ENCODE measurements around the gene KLHL6.

The KLHL6 gene

DNA sequence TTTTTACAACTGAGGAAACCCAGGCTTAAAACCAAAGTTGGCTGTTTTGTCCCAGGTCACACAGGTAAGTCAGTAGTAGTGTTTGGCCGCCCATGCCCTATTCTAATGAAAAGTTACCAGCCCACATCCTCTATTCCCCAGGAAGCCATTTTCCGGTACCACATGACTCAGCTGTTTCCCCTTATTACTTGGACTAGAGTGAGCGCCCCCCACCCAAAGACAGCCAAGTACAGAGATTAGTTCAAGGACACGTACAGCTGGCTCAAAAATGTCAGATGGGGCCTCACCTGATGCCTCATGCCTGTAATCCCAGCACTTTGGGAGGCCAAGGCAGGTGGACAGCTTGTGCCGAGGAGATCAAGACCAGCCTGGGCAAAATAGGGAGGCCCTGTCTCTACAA is 8.5 kb upstream of the KLHL6 start:
- DNase-seq, result no peak

DNA sequence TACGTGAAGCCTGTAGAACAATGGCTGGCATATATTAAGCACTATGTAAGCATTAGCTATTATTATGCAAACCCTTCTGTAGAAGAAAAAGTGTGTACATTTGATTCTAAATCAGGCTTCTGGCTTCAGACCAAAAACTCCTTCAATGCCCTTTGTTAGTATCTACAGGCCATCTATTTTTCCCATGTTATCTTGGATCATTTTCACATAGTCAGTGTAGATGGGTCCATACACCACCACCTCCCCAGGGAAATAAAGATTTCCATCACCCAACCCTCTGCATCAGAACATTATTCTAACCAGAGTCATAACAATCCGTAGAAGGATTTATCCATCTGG is 8.0 kb upstream of the KLHL6 start:
- DNase-seq, result no peak

DNA sequence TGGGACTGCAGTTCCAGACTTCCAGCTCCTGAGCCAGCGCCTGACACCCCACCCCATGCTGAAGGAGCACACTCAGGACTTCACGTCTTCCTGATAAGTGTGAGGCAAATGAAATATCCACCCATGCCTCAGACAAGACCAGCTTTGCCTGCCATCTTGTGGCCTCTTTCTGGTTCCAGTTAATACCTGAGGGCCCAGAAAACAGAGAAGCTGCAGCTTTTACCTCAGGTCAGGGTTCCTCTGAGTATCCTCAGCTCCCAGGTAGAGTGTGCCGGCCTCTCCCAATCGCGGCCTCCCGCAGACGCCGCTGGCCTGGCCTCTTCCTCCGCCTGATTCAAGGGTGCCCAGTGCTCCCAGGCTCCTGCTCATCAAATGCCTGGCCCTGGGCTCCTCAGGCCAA is 5.1 kb upstream of the KLHL6 start:
- no peak for DNase-seq

DNA sequence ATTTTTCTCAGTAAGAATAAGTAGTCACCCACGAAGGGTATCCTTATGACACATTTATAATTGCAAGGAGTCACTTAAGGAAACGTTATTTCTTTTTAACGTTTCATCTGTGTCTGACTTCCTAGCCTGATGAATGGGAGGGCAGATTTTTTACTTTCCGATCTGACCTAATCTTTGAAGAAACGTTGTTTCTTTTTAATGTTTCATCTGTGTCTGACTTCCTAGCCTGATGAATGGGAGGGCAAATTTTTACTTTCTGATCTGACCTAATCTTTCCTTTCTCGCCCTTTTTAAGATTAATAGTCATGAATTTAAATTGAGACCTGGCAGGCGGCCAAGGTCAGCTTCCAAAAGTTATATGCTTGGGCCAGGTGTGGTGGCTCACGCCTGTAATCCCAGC is 3.0 kb upstream of the KLHL6 start:
- no peak for DNase-seq

DNA sequence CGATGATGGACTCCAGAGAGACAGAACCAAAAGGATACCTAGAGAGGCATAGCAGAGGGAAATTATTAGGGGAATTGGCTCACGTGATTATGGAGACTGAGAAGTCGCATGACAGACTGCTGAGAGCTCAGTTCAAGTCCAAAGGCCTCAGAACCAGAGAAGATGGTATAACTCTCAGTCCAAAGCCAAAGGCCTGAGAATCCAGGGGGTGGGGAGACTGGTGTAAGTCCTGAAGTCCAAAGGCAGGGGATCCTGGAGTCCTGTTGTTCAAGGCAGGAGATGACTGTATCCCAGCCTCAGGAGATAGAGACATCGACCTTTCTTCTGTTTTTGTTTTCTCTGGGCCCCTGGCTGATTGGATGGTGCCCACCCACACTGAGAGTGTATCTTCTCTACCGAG is 1.2 kb upstream of the KLHL6 start:
- DNase-seq, result no peak

DNA sequence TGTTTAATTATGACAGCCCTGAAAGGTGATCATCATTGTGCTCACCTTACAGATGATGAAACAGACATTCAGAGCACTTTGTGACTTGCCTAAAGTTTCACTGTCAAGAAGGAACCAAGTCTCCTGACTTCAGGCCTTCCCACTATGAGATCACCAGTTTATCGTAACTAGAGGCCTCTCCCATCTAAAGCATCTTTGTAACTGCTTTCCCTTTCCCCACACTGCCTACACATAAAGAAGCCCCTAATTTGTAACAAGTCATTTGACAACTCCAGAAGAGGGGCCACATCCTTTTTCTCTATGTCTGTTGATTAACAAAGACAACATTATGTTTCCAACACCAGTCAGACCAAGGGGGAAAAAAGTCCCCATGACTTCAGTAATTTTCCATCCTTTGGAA is 1.1 kb downstream of the KLHL6 start:
- no peak for DNase-seq

DNA sequence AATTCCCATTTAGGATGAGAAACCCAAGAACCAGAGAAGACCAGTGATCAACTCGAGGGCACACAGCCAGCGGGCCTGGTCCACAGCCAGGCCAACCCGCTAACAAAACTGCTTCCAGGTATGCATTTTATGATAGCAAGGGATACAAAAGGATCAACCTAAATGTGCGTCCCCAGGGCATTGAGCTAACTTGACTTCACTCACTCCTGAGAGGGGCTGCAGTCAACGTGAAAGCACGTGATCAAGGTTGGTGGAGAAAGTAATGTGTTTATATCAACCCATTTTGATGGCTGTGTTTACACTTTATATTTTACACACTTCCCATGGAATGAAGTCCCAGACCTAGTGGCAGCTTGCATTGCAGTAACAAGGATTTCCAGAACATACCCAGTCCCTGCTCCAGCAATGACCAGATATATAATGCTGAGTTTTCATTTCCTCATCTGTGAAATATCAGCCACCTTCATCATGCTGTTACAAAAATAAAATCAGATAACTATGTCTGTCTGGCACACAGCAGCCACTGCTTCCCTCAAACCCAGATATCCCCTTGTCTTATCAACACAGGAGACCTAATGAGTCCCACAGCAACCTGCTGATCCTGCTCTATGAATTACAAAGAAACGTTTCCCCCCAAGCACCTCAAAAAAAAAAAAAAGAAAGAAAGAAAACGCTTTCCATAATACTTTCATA is 2.0 kb downstream of the KLHL6 start:
- no peak for DNase-seq

DNA sequence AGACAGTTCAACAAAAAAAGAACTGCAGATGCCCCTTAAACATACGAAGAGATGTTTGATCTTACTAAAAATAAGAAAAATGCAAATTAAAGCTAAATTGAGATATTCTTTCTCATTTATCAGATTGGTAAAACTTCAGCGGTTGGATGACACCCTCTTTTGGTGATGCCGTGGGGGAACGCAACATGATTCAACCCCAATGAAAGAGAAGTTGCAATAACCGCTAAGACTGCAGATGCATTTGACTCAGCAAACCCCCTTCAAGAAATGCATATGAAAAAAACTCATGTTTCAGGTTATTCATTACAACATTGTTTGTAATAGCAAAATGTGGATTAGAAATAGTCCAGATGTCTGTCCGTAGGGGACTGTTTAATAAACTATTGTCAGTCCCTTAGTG is 3.6 kb downstream of the KLHL6 start:
- no peak for DNase-seq

DNA sequence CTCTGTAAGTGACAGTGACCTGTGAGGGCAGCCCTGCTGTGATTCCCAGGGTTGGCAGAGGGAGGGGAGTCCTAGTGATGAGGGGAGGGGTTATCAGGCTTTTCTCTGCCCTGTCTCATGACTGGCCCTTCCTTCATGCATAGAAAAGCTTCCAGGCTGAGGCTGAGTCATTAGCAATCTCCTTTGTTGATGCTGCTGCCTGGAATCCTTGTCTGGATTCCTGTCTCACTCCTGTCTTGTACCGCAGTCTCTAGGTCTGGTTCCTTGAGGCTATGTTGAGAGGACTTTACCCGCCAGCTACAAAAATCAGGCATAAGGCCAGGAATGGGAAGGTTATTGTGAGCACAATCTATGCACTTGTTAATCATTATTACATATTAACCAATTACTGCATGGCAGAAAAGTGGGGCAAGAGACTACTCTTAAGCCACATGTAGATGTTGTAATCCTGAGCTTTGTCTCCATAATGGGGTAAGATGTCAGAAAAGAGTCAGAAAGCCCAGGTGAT is 7.2 kb downstream of the KLHL6 start:
- no peak for DNase-seq

DNA sequence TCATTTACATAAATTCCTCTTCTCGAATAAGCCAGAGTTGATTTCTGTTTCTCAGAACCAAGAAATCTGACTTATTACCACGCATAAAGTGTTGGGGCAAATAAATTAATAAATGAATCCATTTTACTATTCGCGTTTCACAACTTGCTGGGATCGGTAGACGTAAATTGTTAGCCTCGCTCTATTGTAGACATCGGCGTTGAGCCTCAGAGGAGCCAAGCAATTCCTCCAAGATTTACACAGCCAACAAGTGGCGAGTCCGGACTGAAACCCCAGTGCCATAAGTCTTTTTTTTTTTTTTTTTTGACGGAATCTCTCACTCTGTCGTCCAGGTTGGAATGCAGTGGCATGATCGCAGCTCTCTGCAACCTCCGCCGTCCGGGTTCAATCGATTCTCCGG is 8.9 kb downstream of the KLHL6 start:
- no peak for DNase-seq

DNA sequence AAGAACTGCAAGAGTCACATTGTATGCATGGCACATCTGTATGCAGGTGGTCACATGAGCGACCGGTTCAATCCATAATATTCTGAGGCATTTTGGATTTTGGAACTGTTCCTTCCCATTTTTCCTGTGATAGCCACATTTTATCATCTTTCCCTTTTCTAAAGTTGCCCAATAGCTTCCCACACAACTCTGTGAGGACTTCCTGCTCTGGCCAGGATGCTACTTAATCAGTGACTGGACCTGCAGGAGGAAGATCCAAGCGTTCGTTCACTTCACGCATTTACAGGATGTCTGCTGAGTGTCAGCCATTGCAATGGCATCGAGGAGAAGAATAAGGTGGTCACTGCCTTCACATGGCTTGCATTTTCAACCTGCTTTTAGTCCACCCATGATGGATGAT is 9.8 kb downstream of the KLHL6 start:
- DNase-seq, result no peak

DNA sequence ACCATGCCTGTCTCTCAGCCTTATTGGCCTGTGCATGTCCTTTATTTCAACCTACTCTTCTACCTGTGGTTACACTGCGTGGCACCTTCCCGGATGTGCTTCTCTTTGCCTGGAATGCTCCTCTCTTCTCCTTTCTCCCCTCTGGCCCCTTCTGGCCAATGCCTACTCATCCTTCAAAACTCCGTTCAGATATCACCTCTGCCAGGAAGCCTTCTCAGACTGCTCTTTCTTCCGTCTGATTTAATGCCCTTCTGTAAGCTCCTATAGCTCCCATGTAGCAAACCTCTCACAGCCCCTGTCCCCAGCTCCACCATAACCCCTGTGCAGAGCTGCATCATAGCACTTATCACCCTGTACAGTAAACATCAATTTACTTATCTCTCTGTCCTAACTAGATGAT is 13.2 kb downstream of the KLHL6 start:
- DNase-seq, result no peak

DNA sequence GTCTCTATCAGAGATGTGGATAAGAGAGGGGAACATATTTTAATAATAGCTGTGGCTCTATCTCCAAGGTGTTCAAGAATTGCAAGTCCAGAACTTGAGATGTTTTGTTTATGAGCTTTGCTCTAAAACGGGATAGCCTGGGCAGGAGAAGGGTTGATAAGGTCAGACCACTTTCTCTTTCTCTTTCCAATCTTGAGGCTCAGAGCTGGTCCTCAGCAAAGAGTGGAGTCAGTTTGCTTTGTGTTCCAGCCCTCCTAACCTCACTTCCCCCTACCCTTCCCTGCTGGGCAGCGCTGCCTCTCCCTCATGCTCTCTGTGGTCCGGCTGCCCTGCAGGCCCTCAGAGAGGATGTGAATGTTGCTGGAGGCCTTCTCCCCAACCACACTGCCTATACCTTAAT is 13.8 kb downstream of the KLHL6 start:
- DNase-seq, result no peak

DNA sequence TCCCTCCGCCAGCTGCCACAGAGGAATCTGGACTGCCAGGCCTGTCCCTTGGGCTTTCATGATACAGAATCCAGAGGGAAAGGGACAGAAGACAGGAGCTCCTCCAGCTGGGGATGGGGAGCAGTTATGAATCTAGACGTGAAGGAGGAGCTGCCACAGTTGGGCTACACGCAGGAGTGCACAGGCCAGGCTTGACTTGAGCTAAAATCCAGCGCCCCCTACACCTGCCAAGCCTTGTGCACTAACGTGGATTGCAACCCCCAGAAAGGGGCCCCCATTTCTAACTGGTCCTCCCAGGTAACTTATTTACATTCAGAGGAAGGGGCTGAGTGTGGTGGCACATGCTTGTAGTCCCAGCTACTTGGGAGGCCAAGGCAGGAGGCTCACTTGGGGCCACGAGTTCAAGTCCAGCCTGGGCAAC is 14.3 kb downstream of the KLHL6 start:
- DNase-seq, result no peak

DNA sequence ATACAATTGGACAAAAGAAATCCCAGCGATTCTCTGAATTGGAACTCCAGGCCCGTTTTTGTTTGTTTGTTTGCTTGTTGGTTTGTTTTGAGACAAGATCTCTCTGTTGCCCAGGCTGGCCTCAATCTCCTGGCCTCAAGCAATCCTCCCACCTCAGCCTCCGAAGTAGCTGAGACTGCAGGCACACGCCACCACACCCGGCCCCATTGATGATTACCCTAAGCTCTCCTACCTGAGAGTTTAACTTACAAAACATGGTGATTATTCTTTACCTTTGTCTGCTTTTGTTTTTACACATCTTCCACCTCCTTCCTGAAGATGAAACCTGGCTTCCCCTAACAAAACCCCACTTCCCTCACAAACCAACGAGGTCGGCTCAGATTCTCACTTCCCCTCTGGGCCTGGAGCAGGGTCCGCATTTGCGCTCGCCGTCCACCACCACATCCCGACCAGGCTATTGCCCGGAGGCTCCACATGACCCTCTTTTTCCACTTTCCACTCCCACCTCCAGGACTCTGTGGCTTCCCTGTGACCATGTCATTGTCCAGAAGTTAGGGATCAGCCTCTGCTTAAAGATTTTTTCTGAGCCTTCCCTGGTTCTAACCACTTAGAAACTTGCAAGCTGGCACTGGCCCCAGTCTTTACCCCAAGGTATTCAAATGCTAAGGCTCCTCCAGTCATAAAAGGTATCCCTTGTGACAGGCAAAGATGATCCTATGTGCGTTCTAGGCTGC is 14.8 kb downstream of the KLHL6 start:
- DNase-seq, result no peak

DNA sequence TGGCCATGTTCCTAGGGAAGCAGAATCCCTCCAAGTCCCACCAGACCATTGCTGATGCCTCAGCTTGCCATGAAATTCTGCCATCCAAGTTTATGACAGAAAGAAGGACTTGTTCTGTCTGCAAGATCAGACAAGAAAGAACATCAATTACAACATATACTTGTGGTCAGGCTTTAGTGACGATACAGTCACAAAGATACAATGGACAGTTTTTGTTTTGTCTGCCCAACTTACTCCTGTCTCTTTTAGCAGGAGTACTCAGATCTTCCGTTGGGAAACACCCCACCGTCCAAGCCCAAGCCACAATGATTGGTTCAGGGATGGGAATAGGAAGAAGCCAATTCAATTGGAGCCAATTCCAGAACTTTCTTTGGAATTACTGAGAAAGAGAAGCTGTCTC is 15.7 kb downstream of the KLHL6 start:
- no peak for DNase-seq

DNA sequence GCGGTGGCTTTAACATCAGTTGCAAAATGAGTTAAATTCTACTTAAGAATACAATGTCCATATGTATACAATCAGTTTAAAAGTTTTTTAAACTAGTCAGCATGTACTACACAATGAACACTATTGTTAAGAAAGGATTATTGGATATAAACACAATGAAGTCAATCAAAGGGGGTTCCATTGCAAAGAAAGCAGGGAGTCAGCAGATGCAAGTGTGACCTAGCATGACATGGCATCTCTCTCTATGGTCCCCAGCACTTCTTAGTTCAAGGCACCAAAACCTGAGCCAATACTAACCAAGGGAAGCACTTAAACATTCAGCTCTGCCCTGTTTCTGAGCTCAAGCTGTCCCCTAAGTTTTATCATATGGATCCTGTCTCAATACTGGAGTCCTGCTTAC is 17.0 kb downstream of the KLHL6 start:
- no peak for DNase-seq

DNA sequence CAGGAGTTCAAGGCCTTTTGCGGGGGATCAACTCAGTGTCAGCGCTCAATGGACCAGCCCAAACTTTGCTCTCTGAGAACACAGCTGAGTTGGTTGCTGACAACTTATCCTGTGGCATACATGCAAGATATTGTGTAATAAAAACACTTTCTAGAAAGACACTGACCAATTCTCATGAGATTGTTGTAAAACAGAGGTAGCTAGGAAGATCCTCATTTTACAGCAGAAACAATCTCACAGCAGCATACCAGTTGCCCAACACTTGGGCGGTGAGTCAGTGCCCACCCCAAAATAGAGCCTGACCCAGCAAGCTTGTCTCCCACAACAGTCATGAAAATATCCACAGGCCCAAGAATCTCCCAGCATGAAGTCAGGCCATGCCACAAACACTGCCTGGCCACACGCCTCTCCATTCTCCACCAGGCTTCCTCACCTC is 18.2 kb downstream of the KLHL6 start:
- no peak for DNase-seq

DNA sequence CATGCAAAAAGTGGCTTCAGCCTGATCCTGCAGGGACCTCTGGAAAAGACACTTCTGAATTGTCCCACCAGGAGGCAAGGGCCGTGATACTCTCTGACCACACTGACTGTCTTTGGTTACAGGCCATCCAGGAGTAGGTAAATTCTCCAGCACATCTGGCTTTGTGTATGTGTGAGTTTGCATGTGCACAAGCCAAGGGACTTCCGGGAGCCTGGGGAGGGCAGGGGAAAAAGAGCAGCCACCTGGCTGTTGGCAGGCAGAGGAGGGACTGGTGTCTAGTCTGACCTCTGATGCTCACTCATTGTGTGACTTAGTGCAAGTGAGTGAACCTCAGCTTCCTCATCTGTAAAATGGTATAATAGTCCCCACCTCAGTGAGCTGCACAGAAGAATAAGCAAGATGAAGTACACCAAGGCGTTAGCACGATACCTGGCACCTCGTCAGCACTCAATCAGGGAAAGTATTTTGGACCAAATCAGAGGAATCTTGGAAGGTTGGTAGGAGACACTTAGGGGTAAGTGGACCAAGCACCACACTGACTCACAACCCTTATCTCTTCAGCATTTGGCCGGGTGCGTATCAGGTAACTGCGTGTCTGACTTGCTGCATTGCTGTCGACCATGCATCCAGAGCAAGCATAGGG is 19.1 kb downstream of the KLHL6 start:
- no peak for DNase-seq

DNA sequence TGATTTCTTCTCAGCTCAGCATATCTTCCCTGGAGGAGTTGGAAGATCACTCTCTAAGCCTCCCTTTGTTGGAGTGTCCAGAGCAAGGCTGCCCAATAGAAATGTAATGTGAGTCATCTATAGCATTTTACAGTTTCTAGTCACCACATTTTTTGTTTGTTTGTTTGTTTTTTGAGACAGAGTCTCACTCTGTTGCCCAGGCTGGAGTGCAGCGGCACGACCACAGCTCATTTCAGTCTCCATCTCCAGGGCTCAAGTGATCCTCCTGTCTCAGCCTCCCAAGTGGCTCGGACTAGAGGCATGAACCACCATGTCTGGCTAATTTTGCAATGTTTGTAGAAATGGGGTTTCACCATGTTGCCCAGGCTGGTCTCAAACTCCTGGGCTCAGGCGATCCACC is 21.3 kb downstream of the KLHL6 start:
- DNase-seq, result no peak

DNA sequence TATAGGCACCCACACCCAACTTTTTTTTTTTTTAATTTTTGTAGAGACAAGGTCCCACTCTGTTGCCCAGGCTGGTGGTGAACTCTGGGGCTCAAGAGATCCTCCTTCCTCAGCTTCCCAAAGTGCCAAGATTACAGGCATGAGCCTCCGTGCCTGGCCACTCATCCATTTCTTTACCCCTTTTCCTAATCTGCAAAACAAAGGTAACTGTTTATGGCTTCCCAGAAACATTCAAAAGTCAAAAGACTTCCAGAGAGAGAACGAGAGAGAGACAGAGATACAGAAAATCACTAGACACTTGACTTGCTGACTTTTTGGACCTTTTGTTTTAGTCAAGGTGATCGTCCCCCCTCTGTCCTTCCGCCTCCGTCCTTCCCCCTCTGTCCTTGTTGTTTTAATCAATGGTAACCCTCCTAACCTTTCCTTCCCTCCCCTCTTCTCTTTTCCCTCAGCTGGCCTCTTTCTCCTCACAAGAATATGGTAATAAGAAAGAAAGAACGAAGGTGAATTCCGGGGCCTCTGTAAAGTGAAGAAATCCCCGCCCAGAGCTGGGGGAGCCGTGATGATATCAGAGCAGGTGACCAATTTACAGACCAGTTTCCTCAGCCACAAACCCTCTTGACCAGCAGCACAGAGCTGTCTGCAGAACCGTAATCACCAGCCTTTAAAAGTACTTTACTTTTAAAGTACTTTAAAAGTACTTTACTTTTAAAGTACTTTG is 21.9 kb downstream of the KLHL6 start:
- no peak for DNase-seq

DNA sequence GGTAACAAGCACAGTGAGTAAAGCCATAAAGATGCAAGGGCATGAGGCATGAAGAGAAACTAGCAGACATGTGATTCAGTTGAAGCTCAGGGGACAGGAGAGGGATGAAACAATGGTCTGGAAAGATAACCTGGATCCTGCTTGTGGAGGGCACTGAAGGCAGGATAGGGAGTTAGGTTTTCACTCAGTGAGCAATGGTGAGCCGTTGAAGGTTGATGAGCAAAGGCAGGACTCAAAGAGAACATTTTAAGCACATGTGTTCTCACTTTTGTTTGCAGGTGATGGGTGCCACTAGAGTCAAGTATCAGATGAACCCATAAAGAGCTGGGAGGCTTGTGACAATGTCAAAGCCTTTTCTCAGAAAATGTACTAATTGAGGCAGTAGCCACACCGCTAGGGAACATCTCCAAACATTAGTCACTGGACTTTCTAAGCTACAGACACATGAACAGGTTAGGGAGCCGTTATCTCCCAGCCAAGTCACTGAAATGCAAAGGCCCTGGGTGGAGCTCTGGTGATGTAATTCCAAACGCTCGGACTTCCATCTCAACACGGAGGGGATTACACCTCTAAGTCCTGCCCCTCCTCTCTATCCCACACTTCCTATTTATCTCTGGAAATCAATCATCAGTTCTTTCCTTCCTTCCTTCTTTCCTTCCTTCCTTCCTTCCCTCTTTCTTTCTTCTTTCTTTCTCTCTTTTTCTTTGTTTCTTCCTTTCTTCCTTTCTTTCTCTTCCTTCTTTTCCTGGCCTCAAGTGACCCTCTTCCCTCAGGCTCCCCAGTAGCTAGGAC is 22.7 kb downstream of the KLHL6 start:
- DNase-seq, result no peak

DNA sequence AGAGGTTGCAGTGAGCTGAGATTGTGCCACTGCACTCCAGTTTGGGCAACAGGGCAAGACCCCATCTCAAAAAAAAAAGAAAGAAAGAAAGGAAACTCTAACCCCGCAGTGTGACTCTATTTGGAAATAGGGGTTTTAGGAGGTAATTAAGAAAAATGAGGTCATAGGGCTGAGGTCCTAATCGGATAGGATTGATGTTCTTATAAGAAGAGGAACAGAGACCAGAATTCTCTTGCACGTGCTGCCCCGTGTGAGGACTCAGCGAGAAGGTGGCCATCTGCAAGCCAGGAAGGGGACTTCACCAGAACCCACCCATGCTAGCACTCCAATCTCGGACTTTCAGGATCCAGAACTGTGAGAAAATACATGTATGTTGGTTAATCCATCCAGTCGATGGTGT is 25.8 kb downstream of the KLHL6 start:
- DNase-seq, result no peak
